NCI-H2081 treated with DMSO at 0.1 percent for 48 hours (cell line): Measurements from ENCODE around the gene CCDC122.

Source experiments
- DNase-seq: peaks from one replicate; lab custom pipeline; 2025; lab: John Stamatoyannopoulos, UW

The CCDC122 gene

GRCh38 chr13:43878892-43879754 is at the start of gene CCDC122:
CCDC122 (minus strand) TSS chr13:43879740; CDS start chr13:43869376, 10,364 bp downstream.
- DNase-seq: no peak

GRCh38 chr13:43924549-43925245 is 45.2 kb upstream of the CCDC122 start:
- no peak for DNase-seq

- DNase-seq: no peak
These were observed 41.6 kb upstream of the CCDC122 start for GRCh38 chr13:43920965-43921674.

GRCh38 chr13:43918636-43919035 is 39.1 kb upstream of the CCDC122 start:
- no peak for DNase-seq

GRCh38 chr13:43916828-43917227 is 37.3 kb upstream of the CCDC122 start:
- no peak for DNase-seq

- DNase-seq: no peak
These were observed 35.9 kb upstream of the CCDC122 start for GRCh38 chr13:43915451-43915850.

GRCh38 chr13:43911871-43912270 is 32.3 kb upstream of the CCDC122 start:
- DNase-seq: no peak

- no peak for DNase-seq
These were observed 31.7 kb upstream of the CCDC122 start for GRCh38 chr13:43911278-43911677.

- DNase-seq: no peak
These were observed 31.3 kb upstream of the CCDC122 start for GRCh38 chr13:43910856-43911255.

- no peak for DNase-seq
These were observed 28.9 kb upstream of the CCDC122 start for GRCh38 chr13:43908156-43909126.

- no peak for DNase-seq
These were observed 26.0 kb upstream of the CCDC122 start for GRCh38 chr13:43905435-43906031.

GRCh38 chr13:43895940-43896339 is 16.4 kb upstream of the CCDC122 start:
- no peak for DNase-seq

GRCh38 chr13:43894438-43894837 is 14.9 kb upstream of the CCDC122 start:
- no peak for DNase-seq

GRCh38 chr13:43884222-43884621 is 4.7 kb upstream of the CCDC122 start:
- DNase-seq: no peak

GRCh38 chr13:43883631-43884030 is 4.1 kb upstream of the CCDC122 start:
- DNase-seq: no peak

GRCh38 chr13:43881580-43881979 is 2.0 kb upstream of the CCDC122 start:
- no peak for DNase-seq

- no peak for DNase-seq
These were observed 1.4 kb upstream of the CCDC122 start for GRCh38 chr13:43880926-43881325.

- DNase-seq: no peak
These were observed 795 bp upstream of the CCDC122 start for GRCh38 chr13:43880214-43880855.

GRCh38 chr13:43879755-43880181 is 228 bp upstream of the CCDC122 start, which contains the start of gene LACC1:
LACC1 (plus strand) TSS chr13:43879904; CDS start chr13:43880986, 1,082 bp downstream.
- no peak for DNase-seq

GRCh38 chr13:43877766-43878165 is 1.8 kb downstream of the CCDC122 start:
- no peak for DNase-seq
